SHP77 treated with DMSO at 0.1 percent for 48 hours (cell line): ENCODE measurements around the gene SAMD11.
"Not testable (repeated sequence)": the region's sequence is repeated elsewhere in the genome, so short reads cannot be mapped to it uniquely, and the experiment has no call there.

Source experiments
- DNase-seq: peaks from one replicate; lab custom pipeline; 2025; lab: John Stamatoyannopoulos, UW

Gene SAMD11

GRCh38 chr1:923131-923990, at the start of gene SAMD11:
Gene SAMD11, plus strand, starts transcription at chr1:923923. Its CDS starts 509 bp downstream, at chr1:924432.
- no peak for DNase-seq

GRCh38 chr1:876428-877208, 47.1 kb upstream of the SAMD11 start:
- not testable (repeated sequence) for DNase-seq

- not testable (repeated sequence) for DNase-seq
Observed at GRCh38 chr1:877209-877986, 46.3 kb upstream of the SAMD11 start.

GRCh38 chr1:880511-880910, 43.2 kb upstream of the SAMD11 start:
- DNase-seq = not testable (repeated sequence)

- DNase-seq = not testable (repeated sequence)
Observed at GRCh38 chr1:880915-881314, 42.8 kb upstream of the SAMD11 start.

- no peak for DNase-seq
Observed at GRCh38 chr1:886311-886710, 37.4 kb upstream of the SAMD11 start.

GRCh38 chr1:886760-887159, 37.0 kb upstream of the SAMD11 start:
- no peak for DNase-seq

GRCh38 chr1:888297-888696, 35.4 kb upstream of the SAMD11 start:
- DNase-seq = no peak

- not testable (repeated sequence) for DNase-seq
Observed at GRCh38 chr1:889774-890173, 33.9 kb upstream of the SAMD11 start.

GRCh38 chr1:890234-890633, 33.5 kb upstream of the SAMD11 start:
- not testable (repeated sequence) for DNase-seq

- no peak for DNase-seq
Observed at GRCh38 chr1:890661-891060, 33.1 kb upstream of the SAMD11 start.

GRCh38 chr1:897226-897625, 26.5 kb upstream of the SAMD11 start:
- no peak for DNase-seq

- DNase-seq = not testable (repeated sequence)
Observed at GRCh38 chr1:897951-898350, 25.8 kb upstream of the SAMD11 start.

GRCh38 chr1:899636-900317, 23.9 kb upstream of the SAMD11 start:
- DNase-seq = no peak

- DNase-seq = no peak
Observed at GRCh38 chr1:901108-901859, 22.4 kb upstream of the SAMD11 start.

- DNase-seq = no peak
Observed at GRCh38 chr1:902802-903201, 20.9 kb upstream of the SAMD11 start.

- no peak for DNase-seq
Observed at GRCh38 chr1:903305-903704, 20.4 kb upstream of the SAMD11 start.

- DNase-seq = no peak
Observed at GRCh38 chr1:903721-904271, 19.9 kb upstream of the SAMD11 start.

- DNase-seq = no peak
Observed at GRCh38 chr1:904310-904950, 19.3 kb upstream of the SAMD11 start.
